AG09309 (cell line): ENCODE measurements around the gene ZNF662.

Source experiments
- DNase-seq: peaks from one replicate; pipeline ENCODE4 v3.0.0-alpha.2; 2010; ENCODE audit warnings: low read depth
- H3K4me3 ChIP-seq: 2 replicates; pipeline ENCODE4 v1.5.1; 2011; ENCODE audit warnings: mild to moderate bottlenecking, low read depth, low read length, moderate library complexity; ENCODE audit not compliant: control insufficient read depth
- CTCF ChIP-seq: IDR thresholded peaks from 2 replicates; pipeline ENCODE4 v1.5.1; 2011; ENCODE audit warnings: mild to moderate bottlenecking, low read depth, low read length, inconsistent platforms; ENCODE audit not compliant: insufficient read depth, control insufficient read depth; ENCODE audit errors: missing control alignments

ZNF662 gene

GRCh38 chr3:42886294-42886822, 19.6 kb upstream of the ZNF662 start:
- DNase-seq, result no peak
- H3K4me3 ChIP-seq, result no peak overlapping the region
- TF ChIP-seq CTCF, result no peak

- DNase-seq, result no peak
- TF ChIP-seq CTCF, result no peak
Observed at GRCh38 chr3:42887084-42887483, 18.9 kb upstream of the ZNF662 start.

GRCh38 chr3:42891042-42891441, 14.9 kb upstream of the ZNF662 start:
- DNase-seq, result no peak
- no peak for TF ChIP-seq CTCF
- H3K4me3 ChIP-seq, result no peak overlapping the region

More at GRCh38 chr3:42887084-42887483, 18.9 kb upstream of the ZNF662 start:
- no peak overlapping the region for H3K4me3 ChIP-seq

GRCh38 chr3:42892169-42892568, 13.8 kb upstream of the ZNF662 start:
- TF ChIP-seq CTCF, result no peak
- H3K4me3 ChIP-seq, result no peak overlapping the region
- DNase-seq, result no peak

- no peak for TF ChIP-seq CTCF
- no peak overlapping the region for H3K4me3 ChIP-seq
- DNase-seq, result no peak
Observed at GRCh38 chr3:42892807-42893206, 13.1 kb upstream of the ZNF662 start.

GRCh38 chr3:42894698-42895579, 11.0 kb upstream of the ZNF662 start:
- no peak overlapping the region for H3K4me3 ChIP-seq
- no peak for DNase-seq
- no peak for TF ChIP-seq CTCF
